Esophagus muscularis mucosa (tissue), 4 donors: ENCODE results near the gene ZNF219.

Experiments
- EP300 ChIP-seq: sonication (generic); formaldehyde crosslinking; IDR thresholded peaks from one replicate; pipeline ENCODE4 v1.6.1; 2017; ENCODE audit warnings: antibody characterized with exemption
- POLR2A ChIP-seq: fragments of 450-650 bp; IDR thresholded peaks from one replicate; pipeline ENCODE4 v1.6.1; 2017; ENCODE audit warnings: antibody characterized with exemption, moderate library complexity, mild to moderate bottlenecking, low read depth
- POLR2AphosphoS5 ChIP-seq, 2 donors: sonication (generic); formaldehyde crosslinking; IDR thresholded peaks; one replicate each; pipeline ENCODE4 v1.6.1; 2017; ENCODE audit warnings: antibody characterized with exemption in 2 of 2
- TF ChIP-seq, protein P1 (sequence below), 3 experiments: fragments of 200-600 bp in 2 of 3; fragments of 450-650 bp in 1 of 3; sonication (generic) in 2 of 3; IDR thresholded peaks; one replicate each; pipeline ENCODE4 v1.5.1; 2017 to 2019; ENCODE audit warnings: antibody characterized with exemption in 3 of 3, mild to moderate bottlenecking in 2 of 3, moderate library complexity in 1 of 3

DNA sequence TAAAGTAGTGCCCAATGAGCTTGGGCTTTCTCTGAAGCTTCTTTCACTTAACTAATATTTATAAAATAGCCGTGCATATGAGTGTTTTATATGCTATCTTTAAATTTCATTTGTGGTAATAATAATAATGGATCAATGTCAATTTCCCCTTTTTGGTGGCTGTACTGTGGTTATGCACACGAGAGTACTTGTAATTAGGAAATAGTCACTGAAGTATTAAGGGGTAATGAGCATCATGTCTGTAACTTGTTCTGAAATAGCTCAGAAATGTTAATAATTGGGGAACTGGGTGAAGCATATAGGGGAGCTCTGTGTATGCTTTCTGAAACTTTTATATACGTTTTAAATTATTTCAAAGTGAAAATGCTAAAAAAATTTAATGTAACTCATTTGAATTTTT, 47.9 kb downstream of the ZNF219 start:
- TF ChIP-seq POLR2AphosphoS5 (IDR thresholded peaks at IDR 0.05), result no peak
- TF ChIP-seq, protein P1, sequence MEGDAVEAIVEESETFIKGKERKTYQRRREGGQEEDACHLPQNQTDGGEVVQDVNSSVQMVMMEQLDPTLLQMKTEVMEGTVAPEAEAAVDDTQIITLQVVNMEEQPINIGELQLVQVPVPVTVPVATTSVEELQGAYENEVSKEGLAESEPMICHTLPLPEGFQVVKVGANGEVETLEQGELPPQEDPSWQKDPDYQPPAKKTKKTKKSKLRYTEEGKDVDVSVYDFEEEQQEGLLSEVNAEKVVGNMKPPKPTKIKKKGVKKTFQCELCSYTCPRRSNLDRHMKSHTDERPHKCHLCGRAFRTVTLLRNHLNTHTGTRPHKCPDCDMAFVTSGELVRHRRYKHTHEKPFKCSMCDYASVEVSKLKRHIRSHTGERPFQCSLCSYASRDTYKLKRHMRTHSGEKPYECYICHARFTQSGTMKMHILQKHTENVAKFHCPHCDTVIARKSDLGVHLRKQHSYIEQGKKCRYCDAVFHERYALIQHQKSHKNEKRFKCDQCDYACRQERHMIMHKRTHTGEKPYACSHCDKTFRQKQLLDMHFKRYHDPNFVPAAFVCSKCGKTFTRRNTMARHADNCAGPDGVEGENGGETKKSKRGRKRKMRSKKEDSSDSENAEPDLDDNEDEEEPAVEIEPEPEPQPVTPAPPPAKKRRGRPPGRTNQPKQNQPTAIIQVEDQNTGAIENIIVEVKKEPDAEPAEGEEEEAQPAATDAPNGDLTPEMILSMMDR (IDR thresholded peaks at IDR 0.05), result no peak
- no peak for TF ChIP-seq POLR2A
- no peak for TF ChIP-seq EP300
